K562 (cell line): ENCODE results near the gene LYPD5. TPM values are rescaled to one million over a fixed set of nuclear protein-coding genes. Genes with fewer than 3 reads are reported as not detected.

Source experiments
- CREB1 ChIP-seq, 2 experiments: sonication (generic) in 1 of 2; formaldehyde crosslinking in 1 of 2; IDR thresholded peaks; 2 replicates each; pipeline versions ENCODE4 v1.6.1 to v1.8.0; 2012 to 2022; ENCODE audit warnings: inconsistent platforms in 1 of 2, mild to moderate bottlenecking in 1 of 2, missing genetic modification reagents in 1 of 2, moderate library complexity in 1 of 2
- EP300 ChIP-seq: IDR thresholded peaks from 2 replicates; pipeline ENCODE4 v1.6.1; 2012; ENCODE audit warnings: low read length, improper control_type of control experiment
- FOXK2 ChIP-seq, 2 experiments: fragments of 450-650 bp; IDR thresholded peaks in 1 of 2; conservative IDR thresholded peaks in 1 of 2; 2 replicates each; pipeline ENCODE4 v1.6.1; 2016; ENCODE audit warnings: low read depth in 2 of 2, mild to moderate bottlenecking in 1 of 2
- GABPA ChIP-seq: fragments of 200-800 bp; sonication (Bioruptor generic); conservative IDR thresholded peaks from 2 replicates; pipeline ENCODE4 v1.6.1; 2016; ENCODE audit warnings: low read depth, missing genetic modification characterization, missing compliant biosample characterization
- HDAC3 ChIP-seq: fragments of 450-650 bp; IDR thresholded peaks from 2 replicates; pipeline ENCODE4 v1.6.1; 2018; ENCODE audit warnings: borderline replicate concordance, mild to moderate bottlenecking, moderate library complexity; ENCODE audit not compliant: partially characterized antibody
- HMG20B ChIP-seq: fragments of 250-450 bp; sonication (Bioruptor Pico); IDR thresholded peaks from 2 replicates; pipeline ENCODE4 v1.5.0; 2021; ENCODE audit warnings: mild to moderate bottlenecking
- NCOA1 ChIP-seq: fragments of 450-650 bp; IDR thresholded peaks from 2 replicates; pipeline ENCODE4 v1.6.1; 2016; ENCODE audit warnings: low read depth
- NFE2 ChIP-seq: IDR thresholded peaks from 2 replicates; pipeline ENCODE4 v1.6.1; 2014; ENCODE audit warnings: antibody characterized with exemption, low read depth
- SETDB1 ChIP-seq: IDR thresholded peaks from one replicate; pipeline ENCODE4 v1.6.1; 2012; ENCODE audit warnings: low read length, control low read depth, inconsistent platforms
- SIX5 ChIP-seq, 2 experiments: IDR thresholded peaks; 2 replicates each; pipeline ENCODE4 v1.6.1; 2011; ENCODE audit warnings: low read length in 2 of 2, borderline replicate concordance in 1 of 2, low read depth in 1 of 2, mild to moderate bottlenecking in 1 of 2, moderate library complexity in 1 of 2; ENCODE audit not compliant: insufficient read depth in 1 of 2
- SMAD4 ChIP-seq: fragments of 250-450 bp; sonication (Bioruptor Pico); conservative IDR thresholded peaks from 2 replicates; pipeline ENCODE4 v1.8.0; 2021; ENCODE audit warnings: inconsistent platforms, mild to moderate bottlenecking, moderate library complexity
- TCFL5 ChIP-seq: fragments of 250-450 bp; sonication (Bioruptor Pico); conservative IDR thresholded peaks from 2 replicates; pipeline ENCODE4 v1.6.1; 2021; ENCODE audit warnings: mild to moderate bottlenecking, moderate library complexity, matching md5 sums
- ZNF3 ChIP-seq: fragments of 250-450 bp; sonication (Bioruptor Pico); IDR thresholded peaks from 2 replicates; pipeline ENCODE4 v1.5.0; 2021; ENCODE audit warnings: mild to moderate bottlenecking, moderate library complexity
- polyA plus RNA-seq, 8 experiments: library from polyadenylated mRNA; depleted of rRNA in 4 of 8; stranded (reverse) in 5 of 8; unstranded in 3 of 8; fragments of >200 nt; fragmentation: Nextera tagmentation in 2 of 8; fragmentation: Illumina TruSeq in 1 of 8; extraction: Ambion mirVana in 2 of 8; extraction: Trizol in 1 of 8; gene quantifications; 2 replicates each; pipeline versions ENCODE4 v1.2.1 to v1.2.3, GENCODE V29; 2011 to 2014; ENCODE audit warnings: inconsistent platforms in 1 of 8, missing spikeins in 1 of 8
- total RNA-seq, 7 experiments: library from RNA; depleted of rRNA in 6 of 7; stranded (reverse); fragments of >200 nt in 6 of 7; fragmentation: Illumina TruSeq in 2 of 7; extraction: Trizol in 2 of 7; gene quantifications; 2 replicates each; pipeline versions ENCODE4 v1.2.1 to v1.2.3, GENCODE V29; 2011 to 2021; ENCODE audit warnings: low replicate concordance in 1 of 7
- TF ChIP-seq, protein P1 (sequence below): fragments of 200-800 bp; sonication (Bioruptor generic); IDR thresholded peaks from 2 replicates; pipeline ENCODE4 v1.6.1; 2016; ENCODE audit warnings: missing genetic modification characterization, missing compliant biosample characterization
- TF ChIP-seq, protein P2 (sequence below): fragments of 450-650 bp; formaldehyde crosslinking; IDR thresholded peaks from 2 replicates; pipeline ENCODE4 v1.4.0; 2020; ENCODE audit warnings: mild to moderate bottlenecking, mixed read lengths
- TF ChIP-seq, protein P3 (sequence below): fragments of 250-450 bp; sonication (Bioruptor Pico); IDR thresholded peaks from 2 replicates; pipeline ENCODE4 v1.8.0; 2021; ENCODE audit warnings: moderate library complexity, mild to moderate bottlenecking, inconsistent platforms
- TF ChIP-seq, protein P4 (sequence below): fragments of 450-650 bp; IDR thresholded peaks from one replicate; pipeline ENCODE4 v1.6.1; 2018; ENCODE audit warnings: mild to moderate bottlenecking, moderate library complexity; ENCODE audit not compliant: partially characterized antibody

LYPD5 gene
- total and polyA plus RNA-seq, 9 of the 15 experiments (the other 6 are each of a cell fraction or from before 2014, with no cell fraction given): 0.03 to 0.22 (median 0.10) TPM; not detected in 3

DNA sequence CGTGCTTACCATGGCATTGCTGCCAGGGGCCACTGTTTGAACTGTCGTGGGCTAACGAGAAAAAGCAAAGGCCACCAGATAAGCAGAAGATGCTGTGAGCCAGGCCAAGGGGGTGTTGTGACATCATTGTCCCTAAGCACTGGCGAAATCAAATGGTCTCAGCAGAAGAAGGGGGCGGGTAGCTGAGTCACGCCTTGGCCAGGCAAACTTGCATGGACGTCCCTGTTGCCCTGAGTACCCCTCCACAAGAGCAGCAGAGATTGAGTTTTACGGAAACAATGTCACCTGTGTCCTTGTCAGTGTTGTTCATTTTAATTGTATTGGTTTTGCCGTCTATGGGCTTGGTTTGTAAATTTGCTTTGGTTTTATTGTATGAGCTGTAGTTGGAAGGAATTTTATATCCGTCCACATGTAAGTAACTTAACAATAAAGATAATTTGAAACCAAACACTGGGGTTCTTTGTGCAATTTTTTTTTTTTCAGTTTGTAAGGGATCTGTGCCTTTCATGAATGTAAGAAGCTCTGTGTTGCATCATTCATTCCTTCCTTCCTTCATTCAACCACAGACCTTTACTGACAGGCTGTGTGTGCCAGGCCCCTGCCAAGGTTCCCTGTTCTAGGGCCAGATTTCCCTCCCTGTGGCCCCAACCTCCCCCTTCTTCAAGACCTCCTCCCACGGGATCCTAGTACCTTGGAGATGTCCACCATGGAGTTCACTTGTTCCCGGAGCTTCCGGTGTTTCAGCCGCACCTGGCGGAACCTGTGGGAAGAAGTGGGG lies 33.8 kb downstream of the LYPD5 start (continued):
- TF ChIP-seq, protein P1, sequence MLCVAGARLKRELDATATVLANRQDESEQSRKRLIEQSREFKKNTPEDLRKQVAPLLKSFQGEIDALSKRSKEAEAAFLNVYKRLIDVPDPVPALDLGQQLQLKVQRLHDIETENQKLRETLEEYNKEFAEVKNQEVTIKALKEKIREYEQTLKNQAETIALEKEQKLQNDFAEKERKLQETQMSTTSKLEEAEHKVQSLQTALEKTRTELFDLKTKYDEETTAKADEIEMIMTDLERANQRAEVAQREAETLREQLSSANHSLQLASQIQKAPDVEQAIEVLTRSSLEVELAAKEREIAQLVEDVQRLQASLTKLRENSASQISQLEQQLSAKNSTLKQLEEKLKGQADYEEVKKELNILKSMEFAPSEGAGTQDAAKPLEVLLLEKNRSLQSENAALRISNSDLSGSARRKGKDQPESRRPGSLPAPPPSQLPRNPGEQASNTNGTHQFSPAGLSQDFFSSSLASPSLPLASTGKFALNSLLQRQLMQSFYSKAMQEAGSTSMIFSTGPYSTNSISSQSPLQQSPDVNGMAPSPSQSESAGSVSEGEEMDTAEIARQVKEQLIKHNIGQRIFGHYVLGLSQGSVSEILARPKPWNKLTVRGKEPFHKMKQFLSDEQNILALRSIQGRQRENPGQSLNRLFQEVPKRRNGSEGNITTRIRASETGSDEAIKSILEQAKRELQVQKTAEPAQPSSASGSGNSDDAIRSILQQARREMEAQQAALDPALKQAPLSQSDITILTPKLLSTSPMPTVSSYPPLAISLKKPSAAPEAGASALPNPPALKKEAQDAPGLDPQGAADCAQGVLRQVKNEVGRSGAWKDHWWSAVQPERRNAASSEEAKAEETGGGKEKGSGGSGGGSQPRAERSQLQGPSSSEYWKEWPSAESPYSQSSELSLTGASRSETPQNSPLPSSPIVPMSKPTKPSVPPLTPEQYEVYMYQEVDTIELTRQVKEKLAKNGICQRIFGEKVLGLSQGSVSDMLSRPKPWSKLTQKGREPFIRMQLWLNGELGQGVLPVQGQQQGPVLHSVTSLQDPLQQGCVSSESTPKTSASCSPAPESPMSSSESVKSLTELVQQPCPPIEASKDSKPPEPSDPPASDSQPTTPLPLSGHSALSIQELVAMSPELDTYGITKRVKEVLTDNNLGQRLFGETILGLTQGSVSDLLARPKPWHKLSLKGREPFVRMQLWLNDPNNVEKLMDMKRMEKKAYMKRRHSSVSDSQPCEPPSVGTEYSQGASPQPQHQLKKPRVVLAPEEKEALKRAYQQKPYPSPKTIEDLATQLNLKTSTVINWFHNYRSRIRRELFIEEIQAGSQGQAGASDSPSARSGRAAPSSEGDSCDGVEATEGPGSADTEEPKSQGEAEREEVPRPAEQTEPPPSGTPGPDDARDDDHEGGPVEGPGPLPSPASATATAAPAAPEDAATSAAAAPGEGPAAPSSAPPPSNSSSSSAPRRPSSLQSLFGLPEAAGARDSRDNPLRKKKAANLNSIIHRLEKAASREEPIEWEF (CRISPR knock-in tag): no peak
- TF ChIP-seq NFE2 (peak; percentile 70), GABPA (tag) (no peak), HDAC3 (no peak), ZNF3 (no peak), EP300 (no peak), SIX5 (IDR thresholded peaks at IDR 0.05; ENCODE audit: borderline replicate concordance in 1 of 2, insufficient read depth in 1 of 2, low read depth in 1 of 2, low read length in 2 of 2) (no peak), CREB1 (IDR thresholded peaks at IDR 0.05) (0 out of 2 replicates have a peak, but pooled peaks have one; percentile 42), CREB1 (CRISPR knock-in tag; IDR thresholded peaks at IDR 0.05) (no peak), HMG20B (CRISPR knock-in tag) (no peak), SETDB1 (no peak), NCOA1 (no peak), SMAD4 (CRISPR knock-in tag) (no peak), TCFL5 (CRISPR knock-in tag) (no peak), FOXK2 (conservative IDR thresholded peaks at IDR 0.05 in 1 of 2, IDR thresholded peaks at IDR 0.05 in 1 of 2; ENCODE audit: low read depth in 2 of 2) (no peak)
- TF ChIP-seq, protein P2, sequence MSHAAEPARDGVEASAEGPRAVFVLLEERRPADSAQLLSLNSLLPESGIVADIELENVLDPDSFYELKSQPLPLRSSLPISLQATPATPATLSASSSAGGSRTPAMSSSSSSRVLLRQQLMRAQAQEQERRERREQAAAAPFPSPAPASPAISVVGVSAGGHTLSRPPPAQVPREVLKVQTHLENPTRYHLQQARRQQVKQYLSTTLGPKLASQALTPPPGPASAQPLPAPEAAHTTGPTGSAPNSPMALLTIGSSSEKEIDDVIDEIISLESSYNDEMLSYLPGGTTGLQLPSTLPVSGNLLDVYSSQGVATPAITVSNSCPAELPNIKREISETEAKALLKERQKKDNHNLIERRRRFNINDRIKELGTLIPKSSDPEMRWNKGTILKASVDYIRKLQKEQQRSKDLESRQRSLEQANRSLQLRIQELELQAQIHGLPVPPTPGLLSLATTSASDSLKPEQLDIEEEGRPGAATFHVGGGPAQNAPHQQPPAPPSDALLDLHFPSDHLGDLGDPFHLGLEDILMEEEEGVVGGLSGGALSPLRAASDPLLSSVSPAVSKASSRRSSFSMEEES (CRISPR knock-in tag): no peak
- TF ChIP-seq, protein P3, sequence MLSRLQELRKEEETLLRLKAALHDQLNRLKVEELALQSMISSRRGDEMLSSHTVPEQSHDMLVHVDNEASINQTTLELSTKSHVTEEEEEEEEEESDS (CRISPR knock-in tag): no peak
- TF ChIP-seq, protein P4, sequence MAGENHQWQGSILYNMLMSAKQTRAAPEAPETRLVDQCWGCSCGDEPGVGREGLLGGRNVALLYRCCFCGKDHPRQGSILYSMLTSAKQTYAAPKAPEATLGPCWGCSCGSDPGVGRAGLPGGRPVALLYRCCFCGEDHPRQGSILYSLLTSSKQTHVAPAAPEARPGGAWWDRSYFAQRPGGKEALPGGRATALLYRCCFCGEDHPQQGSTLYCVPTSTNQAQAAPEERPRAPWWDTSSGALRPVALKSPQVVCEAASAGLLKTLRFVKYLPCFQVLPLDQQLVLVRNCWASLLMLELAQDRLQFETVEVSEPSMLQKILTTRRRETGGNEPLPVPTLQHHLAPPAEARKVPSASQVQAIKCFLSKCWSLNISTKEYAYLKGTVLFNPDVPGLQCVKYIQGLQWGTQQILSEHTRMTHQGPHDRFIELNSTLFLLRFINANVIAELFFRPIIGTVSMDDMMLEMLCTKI: no peak
